DMS153 (cell line): Measurements from ENCODE around the gene PEF1.

Source experiments
- DNase-seq: peaks from one replicate; lab custom pipeline; 2025; lab: John Stamatoyannopoulos, UW

Gene PEF1

DNA sequence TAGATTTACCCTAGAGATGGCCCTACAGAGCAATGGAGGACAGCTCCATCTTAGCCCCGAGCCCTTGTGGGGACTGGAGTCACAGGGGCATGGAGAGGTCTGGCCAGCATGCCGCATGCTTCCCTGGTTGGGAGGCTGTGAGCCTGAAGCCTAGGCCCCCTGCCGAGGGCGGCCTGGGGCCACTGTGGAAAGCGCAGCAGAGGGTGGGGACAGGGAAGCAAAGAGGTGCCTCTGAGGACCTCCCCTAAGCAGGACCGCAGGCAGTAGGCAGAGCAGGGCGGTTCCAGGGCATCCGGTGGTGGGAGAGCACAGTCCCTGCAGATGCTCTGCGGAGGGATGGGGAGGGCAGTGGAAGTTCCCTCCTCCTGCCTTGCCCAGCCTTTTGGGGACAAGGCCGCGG lies 26.5 kb upstream of the PEF1 start:
- no peak for DNase-seq

DNA sequence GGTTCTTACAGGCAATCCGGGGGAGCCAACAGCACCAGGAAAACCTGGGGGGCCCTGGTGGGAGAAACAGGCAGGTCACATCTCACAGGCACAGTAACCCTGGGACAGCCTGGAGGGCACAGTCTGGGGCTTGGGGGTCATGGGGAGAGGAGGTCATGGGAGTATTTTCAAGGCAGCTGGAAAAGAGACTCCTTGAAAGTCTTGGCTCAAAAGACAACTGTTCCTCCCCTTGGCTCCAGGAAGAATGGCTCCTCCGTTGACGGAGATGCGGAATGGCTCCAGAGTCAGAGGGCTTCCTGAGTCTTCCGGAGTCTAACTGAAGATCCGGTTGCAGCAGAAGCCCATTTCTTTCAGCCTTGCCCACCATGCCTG lies 25.9 kb upstream of the PEF1 start:
- no peak for DNase-seq

DNA sequence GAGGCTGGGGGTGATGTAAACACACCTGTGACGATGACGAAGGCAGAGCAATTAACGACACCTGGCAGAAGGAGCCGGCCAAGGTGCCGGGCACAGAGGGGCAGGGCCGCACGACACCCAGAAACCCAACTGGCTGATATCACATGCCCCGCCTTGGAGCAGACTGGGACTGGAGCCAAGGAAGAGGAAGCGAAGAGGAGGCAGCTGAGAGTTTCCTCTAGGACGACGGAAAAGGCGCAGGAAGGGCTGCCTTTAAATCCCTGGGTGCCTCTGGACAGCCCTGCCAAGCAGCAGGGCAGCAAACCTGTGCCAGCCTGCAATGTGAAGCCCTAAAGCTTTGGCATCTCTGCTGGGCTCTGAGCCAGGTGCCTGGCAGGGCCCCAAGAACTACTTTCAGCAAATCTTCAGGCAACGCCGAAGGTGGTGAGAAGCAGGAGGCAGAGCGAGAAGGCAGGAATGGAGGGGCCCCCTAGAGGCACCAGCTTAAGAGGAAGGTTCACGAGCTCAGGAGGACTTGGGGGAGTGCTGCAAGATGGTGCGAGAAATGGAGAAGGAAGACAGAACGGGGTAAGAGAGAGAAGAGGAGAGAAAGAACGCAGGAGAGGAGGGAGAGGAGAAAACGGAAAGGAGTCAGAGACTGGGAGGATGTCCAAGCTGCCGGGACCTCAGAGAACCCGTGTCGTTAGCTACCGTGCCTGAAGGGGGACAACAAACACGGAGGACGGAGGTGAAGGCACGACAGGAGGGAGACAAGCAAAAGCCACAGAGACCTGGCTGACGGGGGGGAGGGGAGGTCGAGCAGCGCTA lies 25.3 kb upstream of the PEF1 start:
- peak; percentile 99 for DNase-seq

DNA sequence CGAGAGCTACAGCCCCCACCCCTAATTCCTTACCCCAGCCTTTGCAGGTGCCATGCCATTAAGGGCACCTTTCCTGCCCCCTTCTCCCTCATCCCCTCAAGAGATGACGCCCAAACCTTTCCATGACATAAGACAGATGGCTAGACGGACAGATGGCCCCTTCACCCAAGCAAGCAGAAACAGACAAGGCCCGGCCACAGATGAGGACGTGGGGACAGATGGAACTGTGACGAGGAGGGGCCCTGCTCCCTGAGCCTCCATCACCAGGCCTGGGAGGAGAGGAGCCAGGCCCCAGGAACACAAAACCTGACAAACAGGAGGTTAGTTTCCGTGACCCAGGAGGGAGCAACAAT lies 24.7 kb upstream of the PEF1 start:
- DNase-seq: no peak

DNA sequence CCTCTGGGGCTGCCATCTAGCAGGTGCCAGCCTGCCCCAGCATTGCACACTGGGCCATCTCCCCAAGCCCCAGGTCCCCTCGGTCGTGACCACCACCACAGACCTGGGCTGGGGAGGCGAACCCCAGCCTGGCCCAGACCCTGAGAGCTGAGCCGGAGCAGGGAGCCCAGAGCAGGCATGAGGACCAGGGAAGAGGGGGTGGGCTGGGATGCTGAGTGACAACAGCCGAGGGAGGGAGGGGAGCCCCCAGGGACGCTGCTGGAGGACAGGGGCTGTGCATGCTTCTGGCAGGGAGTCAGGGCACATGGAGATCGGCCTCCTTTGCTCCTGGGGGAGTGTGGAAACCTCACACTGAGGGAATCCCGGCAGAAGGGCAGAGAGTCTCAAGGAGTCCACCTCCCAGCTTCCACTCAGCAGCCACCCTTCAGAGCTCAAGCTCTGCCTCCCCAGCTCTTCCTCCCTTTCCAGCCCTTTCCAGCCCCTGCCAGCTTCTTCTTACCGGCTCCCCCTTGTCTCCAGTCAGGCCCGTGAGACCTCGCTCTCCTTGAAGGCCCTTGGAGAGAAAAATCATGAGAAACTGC lies 23.7 kb upstream of the PEF1 start:
- DNase-seq: no peak

DNA sequence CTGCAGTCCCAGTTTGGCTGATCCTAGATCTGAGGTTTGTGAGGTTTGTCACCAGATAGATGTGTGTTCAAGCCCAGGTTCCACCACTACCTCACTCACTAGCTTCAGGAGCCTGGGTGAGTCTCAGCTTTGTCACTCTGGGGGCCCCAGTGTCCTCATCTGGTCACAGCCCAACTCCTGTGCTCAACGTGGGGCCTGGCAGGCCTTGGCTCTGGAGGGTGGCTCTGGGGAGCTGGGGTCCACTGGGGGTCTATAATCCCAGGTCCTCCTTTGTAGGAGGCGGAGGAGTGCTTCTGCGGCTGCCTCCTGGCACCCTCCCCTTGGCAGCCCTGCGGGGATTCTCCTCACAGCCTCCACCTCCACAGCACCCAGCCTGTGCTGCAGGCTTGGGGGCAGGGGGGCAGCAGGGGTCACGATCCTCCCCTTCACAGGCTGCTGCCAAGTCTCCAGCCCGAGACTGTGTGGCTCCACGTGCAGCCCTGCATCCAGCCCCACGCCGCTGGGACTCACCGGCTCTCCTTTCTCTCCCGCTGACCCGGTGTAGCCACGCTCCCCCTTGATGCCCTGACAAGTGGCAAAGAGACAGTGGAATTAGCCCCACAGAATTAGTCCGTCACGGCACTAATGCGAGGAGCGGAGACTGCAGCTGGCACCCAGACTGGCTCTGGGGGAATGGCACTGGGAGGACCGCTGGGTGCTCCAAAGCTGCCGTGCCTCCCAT lies 22.5 kb upstream of the PEF1 start:
- no peak for DNase-seq

DNA sequence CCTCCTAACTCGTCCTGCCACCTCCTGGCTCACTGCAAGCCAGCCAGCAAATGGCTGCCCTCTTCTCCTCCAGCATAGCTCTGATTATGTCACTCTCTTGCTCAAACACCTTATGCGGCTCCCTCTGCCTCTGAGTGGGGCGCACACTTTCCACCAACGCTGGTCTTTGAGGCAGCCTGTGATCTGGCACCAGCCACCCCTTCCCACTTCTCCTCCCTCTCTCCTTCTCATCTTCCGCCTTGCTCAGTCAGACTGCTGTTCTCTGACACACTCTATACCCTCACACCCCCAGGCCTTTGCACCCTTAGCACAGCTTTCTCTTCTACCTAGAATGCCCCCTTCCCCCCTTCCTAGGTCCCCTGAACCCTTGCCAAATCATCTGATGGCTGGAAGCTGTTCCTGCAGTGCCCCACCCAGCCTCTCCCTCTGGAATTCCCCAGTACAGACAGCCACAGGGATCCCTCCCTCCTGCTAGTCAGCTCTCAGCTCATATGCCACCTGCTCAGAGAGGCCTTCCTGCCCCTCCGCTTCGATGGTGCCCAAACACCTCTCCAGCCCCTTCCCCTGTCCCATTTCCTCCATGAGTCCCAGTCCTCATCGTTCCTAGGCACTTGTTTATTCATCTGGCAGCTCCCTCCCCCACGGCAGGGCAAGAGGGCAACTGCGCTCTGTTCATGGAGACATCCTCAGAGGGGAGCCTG lies 21.7 kb upstream of the PEF1 start:
- DNase-seq: peak; percentile 74

DNA sequence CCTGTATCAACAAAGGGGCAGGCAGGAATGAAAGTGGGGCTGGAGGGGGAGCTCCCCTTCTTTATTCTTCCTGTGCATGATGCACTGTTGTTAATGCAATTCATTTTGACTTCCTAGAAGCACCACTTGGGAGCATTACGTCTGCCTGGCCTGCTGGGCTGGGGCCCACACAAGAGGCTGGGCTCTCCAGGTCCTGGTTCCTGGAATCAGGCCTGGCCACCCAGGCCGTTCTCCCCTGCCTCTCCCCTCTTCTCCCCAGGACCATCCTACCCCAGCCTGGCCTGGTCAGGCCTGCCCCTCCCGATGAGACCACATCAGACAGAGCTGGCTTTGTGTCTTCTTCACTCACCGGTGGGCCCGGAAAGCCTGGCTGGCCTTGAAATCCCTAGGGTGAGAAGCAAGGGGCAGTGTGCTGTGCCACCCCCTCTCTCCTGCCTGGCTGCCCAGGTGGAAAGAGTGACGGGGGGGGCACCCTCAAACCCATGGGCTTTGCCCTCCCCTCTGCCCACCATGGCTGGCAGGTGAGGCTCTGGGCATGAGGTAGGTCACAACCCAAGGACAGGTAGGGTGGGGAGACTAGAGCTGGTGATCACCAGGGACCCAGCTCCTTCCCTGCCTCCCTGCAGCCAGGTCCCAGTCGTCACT lies 20.7 kb upstream of the PEF1 start:
- no peak for DNase-seq

DNA sequence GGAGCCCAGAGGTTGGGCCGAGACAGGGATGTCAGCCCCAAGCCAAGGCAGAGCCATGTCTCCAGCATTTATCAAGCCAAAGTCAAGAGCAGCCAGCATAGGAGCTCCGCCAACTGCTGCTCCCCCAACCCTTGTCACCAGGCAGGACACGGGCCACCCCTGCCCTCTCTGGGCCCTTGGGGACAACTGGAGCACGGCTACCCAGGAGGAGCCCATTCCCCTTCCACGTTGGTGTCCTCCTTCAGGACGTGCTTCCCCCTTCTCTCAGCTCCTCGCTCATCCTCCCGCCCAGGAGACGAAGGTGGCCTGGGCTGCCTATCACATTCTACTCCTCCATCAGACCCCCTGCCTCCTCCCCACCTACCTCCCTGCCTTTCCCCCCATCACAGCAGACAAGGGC lies 19.9 kb upstream of the PEF1 start:
- DNase-seq: no peak

DNA sequence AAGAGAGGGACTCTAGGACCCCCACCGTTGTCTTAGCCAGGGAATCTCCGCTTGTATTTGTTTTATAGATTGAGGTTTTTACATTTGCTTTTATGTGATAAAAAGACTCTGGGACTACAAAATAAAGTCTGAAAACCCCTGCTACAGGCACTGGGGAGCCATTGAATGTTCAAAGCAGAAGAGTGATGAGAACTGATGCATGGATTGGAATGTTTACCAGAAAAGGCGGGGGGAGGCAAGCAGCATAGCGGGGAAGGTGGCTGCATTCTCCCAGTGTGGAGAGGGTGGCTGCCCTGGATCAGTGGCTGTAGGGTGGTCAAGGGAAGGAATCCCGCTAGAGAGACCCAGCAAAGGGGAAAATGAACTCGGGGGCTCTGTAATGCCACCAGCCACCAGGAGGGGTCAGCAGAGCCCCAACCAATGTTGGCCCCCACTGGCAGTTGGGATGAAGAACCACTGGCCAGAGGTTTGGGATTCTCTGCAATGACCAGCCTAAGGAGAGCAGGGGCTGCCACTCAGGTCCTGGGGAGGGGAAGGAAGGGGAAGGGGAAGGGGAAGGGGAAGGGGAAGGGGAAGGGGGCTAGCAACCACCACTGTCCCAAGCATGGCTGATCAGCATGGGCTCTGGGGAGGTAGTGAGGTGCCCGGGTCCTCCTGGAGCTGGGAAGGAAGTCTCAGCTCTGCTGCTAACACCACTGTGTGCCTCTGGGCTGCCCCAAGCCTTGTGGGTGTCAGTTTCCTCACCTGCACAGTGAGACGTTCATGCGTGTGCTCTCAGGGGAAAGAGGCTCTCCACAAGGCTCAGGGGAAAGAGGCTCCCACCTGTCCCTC lies 19.2 kb upstream of the PEF1 start:
- peak; percentile 65 for DNase-seq

DNA sequence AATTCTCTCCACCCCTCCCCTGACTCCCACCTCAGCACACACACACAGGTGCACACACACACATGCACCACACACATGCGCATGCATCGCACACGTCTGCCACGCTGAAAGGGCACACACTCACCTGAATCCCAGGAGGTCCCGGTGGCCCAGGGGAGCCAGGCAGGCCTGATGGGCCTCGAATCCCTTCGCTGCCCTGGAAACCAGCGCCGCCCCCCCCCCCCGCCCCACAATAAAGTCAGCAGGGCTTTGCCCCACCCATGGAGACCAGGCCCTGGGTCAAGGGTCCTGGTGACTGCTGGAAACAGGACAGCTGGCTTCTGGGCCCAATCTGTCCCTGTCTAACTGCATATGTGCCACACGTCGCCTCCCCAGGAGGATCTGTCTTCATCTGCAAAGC lies 17.8 kb upstream of the PEF1 start:
- no peak for DNase-seq

DNA sequence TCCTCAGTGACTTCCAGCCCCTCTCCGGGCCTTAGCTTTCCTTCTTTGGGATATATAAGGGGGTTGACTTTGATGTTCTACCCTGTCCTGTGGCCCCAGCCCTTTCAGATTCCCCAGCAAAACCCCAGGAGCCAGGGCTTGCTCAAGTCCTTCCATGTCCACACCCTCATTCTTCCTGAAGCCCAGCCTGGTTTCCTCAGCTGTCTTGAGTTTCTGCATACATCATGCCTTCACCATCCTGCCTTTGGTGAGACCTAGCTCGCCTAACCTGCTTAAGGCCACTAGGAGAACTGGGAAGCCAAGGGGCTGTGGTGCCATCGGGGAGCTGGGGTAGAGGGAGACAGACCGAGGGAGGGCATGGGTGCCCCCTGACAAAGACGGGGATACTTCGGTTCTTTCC lies 17.2 kb upstream of the PEF1 start:
- DNase-seq: no peak

DNA sequence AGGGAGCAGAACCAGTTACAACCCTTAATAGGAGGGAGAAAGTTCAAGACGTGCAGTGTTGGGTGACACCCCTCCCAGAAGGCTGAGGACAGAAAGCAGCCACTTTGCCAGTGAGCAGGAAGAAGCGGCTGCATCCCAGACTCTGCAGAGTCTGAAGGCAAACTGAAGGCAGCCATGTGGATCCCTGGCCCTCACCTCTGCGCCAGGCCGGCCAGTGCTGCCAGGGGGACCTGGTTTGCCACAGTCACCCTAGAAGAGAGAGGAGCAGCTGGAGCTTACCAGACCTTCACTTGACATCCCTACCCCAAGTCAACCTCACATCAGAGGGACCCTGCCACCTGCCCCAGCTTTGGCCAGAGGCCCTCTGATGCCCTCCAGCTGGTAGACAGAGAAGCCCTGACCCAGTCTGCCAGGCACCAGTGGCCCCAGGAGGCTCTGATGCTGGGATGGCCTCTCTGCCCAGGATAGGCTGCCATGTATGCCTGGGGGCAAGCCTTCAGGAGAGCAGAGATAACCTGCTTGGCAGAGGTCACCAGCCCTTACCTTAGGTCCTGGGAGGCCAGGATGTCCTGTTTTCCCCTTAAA lies 16.3 kb upstream of the PEF1 start:
- DNase-seq: no peak

DNA sequence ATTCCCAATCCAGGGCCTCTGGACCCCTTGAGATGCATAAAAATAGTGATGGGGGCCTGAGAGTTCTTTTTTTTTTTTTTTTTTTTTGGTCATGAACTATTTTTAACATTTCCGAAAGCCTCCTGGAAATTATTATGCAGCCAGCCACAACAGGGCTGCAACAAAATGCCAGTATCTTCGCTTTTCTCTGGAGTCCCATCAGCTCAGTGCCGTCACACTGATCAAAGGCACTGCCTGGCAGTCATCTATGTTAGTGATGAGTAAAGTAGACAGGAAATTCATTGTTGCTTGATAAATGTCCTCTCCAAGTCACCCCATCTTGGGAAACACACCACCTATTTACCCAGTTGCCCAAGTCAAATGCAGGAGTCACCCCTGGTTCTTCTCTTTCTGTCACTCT lies 15.2 kb upstream of the PEF1 start:
- no peak for DNase-seq

DNA sequence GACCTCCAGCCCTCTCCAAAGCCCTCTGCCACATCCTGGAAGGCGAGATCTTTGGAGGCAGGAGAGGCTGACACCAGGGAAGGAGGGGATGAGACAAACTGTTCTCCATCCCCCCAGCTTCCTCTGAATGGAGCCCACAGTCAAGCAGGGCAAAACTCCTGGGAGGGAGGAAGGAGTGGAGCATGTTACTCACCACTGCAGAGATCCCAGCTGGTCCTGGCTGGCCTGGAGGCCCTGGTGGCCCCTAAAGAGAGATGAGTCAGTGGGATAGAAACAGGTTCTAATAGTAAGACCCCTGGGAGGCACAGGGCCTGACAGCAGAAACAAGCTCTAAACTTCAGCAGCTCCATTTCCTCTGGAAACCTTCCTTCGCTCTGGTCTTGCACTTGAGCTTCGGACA lies 14.0 kb upstream of the PEF1 start:
- DNase-seq: no peak

DNA sequence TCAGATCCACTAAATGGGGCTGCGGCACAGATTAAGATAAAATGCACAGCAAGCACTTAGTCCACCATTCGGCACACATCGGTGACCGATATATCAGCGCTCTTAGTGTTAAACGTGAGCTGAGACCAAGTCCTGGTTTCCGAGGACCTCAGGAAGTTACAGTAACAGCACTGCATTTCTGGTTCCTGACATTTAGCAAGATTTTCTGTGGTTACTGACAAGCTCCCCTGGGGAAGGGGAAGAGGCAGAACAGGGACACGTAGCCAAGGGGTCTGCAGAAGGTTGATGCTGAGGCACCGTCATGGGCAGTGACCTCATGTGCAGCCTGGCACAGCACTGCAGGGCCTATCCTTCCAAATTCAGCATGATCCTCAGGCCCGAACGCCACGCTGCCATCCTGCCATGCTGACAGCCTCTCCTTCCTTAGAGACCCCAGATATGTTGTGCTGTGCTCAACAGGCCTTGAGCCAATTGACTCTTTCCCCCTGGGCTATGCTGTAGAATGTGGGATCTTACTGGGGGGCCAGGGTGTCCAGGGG lies 13.4 kb upstream of the PEF1 start:
- DNase-seq: no peak

DNA sequence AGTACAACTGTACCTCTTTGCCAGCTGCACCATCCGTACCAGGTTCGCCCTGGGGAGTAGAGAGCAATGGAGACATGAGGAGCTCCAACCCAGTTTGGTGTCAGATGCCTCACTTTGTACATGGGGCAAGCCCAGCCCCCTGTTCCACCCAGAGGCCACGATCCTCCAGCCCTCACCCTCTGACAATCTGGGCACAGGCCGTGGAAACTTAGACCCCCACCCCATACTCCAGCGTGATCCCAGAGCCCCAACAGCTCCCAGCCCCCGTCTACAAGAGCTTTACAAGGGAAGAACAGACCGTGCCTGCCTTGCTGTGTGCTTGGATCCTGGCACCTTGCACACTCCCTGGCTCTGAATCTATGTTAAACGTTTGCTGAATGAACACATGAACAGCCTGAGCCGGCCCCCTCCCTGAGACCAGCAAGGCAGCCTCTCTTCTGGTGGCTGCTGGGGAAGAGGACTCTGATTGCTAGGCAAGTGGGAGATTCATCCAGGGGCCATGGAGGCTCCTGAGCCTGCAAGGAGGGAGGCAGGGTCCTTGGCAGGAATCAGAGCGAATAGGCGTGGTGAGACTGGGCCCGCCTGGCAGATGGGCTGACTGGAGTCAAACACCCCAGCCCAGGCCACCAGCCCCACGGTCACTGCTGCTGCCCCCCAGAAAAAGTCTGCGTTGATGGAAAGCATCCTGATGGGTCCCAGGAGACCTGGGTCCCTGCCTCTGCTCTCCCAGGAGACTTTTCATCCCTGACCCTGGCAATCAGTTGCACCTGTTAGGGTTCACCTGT lies 12.5 kb upstream of the PEF1 start:
- DNase-seq: no peak

DNA sequence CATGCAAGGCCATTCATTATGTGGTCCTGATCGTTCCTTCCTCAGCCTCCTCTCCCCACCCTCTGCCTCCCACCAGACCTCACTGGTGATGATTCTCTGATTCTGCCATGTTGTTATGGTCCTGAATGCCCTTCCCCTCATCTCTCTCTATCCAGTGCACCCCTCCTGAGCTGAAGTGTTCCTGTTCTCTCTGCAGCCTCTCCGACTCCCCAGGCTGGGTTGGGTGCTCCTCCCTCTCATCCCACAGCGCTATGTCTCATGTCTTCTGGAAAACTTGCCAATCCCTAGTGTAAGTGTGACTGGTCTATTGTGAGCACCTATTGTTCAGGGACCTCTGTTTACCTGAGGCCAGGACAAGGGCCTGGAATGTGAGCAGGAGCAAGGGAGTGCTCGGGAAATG lies 11.1 kb upstream of the PEF1 start:
- DNase-seq: no peak

DNA sequence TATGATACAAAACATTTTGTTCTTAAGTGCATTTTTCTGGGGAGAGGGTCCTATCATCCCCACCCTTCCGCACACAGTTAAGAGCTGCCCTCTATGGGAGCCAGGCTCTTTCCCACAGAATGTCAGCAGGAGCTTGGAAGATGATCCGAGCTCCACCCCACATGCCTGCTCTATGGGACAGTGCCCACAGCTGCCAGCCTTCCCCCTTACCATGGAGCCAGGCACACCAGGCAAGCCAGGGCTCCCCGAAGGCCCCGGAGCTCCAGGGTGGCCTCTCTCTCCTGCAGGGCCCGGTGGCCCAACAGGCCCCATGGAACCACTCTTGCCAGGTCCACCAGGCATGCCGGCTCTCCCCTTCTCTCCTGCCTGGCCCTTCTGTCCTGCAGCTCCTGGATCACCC lies 10.4 kb upstream of the PEF1 start:
- DNase-seq: no peak

DNA sequence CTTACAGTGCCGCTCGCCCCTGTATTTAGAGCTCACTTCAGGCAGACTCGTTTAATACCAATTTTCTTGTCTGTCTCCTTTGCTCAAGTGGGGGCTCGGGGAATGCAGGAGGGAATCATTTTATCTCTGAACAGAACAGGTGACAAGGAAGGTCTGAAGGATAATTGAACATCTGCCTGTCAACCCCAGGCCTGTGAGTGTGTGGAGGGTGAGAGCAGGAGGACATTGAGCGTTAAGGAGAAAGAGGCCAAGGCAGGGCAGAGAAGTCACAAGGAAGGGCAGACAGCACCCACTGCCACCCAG lies 9.7 kb upstream of the PEF1 start:
- no peak for DNase-seq
